Embryonic facial prominence (tissue), 1 donor: ENCODE data around the gene SYT7.

Experiments used
- DNase-seq: peaks from one replicate; pipeline ENCODE4 v3.0.0-alpha.2; 2016; ENCODE audit errors: extremely low spot score

Gene SYT7

DNA sequence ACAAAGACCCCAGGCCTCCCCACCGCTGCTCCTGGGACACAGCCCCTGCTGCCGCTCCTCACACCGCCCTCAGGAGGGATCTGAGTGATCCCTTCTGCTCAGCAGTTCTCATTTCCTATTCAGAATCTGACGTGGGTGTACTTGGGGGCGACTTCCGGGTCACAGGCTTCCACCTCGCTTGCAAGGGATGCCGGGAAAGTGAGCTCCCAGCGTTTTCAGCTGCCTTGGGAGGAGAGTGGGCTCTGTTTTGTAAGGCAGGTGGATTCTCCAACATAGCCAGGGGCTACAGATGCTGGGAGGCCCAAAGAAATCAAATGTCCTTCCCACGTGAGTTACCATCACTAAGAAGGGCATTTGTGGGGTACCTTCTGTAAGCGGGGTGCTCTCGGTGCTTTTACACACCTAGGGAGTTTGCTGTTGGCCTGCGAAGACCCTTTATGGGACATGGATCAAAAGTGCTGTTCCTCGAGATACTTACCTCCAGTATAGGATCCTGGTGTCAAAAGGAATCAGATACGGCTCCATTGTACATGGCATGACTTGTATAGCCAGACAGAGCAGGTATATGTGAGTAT, 82.0 kb downstream of the SYT7 start:
- no peak for DNase-seq

GRCh38 chr11:61497876-61498275, 83.0 kb downstream of the SYT7 start:
- no peak for DNase-seq

DNA sequence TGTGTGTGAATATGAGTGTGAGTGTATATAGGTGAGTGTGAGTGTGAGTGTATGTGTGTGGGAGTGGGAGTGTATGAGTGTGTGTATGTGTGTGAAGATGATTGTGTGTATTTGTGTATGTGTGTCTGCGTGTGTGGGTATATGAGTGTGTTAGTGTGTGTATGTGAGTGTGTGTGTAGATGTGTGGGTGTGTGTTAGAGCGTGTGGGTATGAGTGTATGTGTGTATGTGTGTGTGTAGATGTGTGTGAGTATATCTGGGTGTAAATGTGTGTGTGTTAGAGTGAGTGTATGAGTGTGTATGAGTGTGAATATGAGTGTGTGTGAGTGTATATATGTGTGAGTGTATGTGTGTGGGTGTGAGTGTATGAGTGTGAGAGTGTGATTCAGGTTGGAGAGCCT, 83.4 kb downstream of the SYT7 start:
- DNase-seq: no peak

DNA sequence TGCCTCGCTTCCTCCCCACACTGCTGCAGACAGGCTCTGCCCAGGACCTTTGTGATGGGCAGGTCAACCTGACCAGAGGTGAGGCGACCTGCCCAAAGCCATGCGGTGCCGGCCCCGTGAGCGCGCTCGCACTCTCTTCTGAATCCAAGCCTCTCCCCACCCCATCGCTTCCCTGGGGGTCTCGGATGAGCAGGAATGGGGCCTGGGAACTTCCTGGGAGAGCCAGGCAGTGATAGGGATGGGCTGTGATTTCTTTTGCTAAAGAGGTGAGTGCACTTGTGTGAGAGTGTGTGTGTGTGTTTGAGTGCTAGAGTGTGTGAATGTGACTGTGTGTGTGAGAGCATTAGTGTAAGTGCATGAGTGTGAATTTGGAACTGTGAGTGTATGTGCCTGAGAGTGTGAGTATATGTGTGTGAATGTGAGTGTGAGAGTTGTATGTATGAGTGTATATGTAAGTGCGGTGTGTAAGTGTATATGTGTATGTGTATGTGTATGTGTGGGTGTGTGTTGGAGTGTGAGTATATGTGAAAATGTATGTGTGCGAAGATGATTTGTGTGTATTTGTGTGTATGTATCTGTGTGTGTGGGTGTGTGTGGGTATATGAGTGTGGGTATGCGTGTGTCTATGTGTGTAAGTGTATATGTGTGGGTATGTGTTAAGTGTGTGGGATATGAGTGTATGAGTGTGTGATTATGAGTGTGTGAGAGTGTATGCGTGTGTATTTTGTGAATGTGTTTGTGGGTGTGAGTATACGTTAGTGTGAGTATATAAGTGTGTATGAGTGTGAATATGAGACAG, 84.1 kb downstream of the SYT7 start:
- no peak for DNase-seq

GRCh38 chr11:61495801-61496601, 84.9 kb downstream of the SYT7 start:
- no peak for DNase-seq

DNA sequence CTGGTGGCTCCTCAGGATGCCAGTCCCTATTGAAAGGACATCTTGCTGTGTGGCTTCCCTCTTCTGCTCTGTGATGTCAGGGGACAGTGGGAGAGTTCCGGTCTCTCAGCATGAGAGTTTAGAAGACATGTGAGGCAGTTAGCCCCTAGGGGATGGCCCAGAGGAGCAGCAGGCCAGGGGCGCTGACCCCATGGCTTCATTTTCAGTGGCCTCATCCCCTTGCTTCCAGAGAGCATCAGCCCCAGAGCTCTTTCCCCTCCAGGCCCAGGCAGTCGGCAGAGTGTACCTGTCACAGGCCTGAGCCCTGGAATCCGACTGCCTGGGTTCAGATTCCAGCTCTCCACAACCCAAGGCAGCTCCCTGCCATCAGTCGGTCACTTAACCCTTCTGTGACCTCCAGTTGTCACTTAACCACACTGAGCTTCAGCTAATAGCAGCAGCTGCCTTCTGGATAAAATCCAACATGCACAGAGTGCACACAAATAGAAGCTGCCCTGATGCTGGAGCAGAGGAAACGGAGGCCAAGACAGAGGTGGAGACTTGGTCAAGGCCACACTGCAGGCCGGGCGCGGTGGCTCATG, 86.4 kb downstream of the SYT7 start:
- no peak for DNase-seq

DNA sequence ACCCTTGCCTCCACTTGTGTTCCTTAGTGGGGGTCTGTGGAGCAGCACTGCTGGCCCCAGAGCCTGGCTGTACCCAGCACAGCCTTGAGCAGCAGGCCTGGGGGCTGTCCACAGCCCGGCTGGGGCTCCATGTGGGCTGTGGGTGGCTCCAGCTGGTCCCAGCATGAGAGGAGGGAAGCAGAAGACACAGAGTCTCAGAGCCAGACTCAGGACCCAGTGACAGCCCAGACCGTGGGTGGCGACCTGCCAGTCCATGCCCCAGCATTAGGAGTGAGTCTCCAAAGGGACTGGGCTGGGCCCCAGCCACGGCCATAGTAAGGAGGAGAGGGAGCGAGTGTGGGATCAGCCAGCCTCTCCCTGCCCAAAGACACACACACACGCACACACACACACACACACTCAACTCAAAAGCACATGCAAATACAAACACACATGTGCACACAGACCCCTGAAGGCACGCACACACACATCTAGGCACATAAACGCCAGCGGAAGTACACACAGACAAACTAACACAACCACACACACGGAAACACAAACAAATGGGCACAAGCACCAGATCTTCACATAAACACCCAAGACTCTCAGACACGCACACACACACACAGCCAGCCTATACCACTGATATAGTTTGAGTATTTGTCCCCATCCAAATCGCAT, 89.0 kb downstream of the SYT7 start:
- DNase-seq: no peak

GRCh38 chr11:61489833-61490721, 90.8 kb downstream of the SYT7 start:
- DNase-seq: no peak

GRCh38 chr11:61488651-61489291, 92.1 kb downstream of the SYT7 start:
- no peak for DNase-seq

DNA sequence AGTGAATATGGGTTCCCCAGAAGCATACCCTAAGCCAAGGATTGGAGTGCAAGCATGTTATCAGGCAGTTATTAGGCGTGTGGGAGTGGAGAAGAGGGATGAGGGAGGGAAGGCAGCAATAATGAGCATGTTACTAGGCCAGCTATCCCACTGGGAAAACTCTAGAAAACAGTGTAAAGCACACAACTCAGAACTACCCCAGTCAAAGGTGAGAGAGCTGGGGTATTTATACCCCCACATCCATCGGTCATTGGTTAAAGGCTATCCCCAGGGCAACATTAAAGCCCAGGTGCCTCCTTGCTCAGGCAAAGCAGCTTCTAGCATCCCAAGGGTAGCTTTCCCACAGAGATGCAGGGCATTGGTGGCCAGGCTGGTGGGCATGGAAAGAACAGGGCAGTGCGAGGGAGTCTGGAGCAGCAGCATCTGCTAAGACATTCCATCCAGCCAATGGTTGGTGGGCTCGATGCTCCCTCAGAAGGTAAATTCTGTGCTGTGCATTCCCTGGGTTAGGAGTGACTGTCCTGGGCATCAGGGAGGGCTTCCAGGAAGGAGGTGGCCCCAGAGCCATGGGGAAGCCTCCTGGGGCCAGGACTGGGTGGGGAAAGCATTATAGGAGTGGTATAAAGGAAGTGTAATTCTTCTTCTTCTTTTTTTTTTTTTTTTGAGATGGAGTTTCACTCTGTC, 93.4 kb downstream of the SYT7 start:
- DNase-seq: no peak

DNA sequence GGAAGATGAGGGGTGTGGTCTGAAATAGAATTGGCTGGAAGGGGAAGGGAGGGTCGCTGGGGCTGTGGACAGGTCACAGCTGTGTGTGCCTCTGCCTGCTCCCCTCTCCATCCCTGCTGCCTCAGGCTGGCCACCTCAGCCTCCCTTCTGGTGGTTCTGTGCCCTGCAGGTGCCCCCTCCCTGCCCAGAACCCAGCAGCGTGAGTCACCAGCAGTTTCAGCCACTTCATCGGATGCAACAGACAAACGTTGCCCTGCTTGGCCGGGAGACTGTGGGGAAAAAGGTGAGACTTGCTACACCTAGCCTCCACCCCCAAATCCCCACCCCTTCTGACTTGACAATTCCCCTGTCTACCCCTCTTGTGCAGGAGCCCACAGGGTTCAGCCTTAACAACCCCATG, 94.1 kb downstream of the SYT7 start:
- no peak for DNase-seq

- no peak for DNase-seq
These were observed 94.8 kb downstream of the SYT7 start for GRCh38 chr11:61486011-61486620.

GRCh38 chr11:61485080-61485479, 95.8 kb downstream of the SYT7 start:
- no peak for DNase-seq

GRCh38 chr11:61484541-61484940, 96.3 kb downstream of the SYT7 start:
- no peak for DNase-seq

GRCh38 chr11:61482513-61482912, 98.4 kb downstream of the SYT7 start:
- no peak for DNase-seq

DNA sequence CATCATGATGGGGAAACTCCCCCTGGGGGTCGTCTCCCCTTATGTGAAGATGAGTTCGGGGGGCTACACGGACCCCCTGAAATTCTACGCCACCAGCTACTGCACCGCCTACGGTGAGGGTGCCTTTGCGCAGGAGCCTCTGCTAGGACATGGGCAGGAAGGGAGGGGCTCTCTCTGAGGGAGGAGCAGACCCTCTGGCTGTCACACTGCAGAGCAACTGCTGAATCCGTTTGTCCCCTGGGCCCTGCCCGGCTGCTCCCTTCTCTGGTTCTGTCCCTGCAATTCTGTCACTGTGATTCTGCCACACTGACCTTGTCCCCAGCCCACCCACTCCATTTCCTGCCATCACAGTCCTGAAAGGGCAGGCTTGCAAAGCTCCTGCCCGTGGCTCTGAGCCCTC, 99.1 kb downstream of the SYT7 start:
- no peak for DNase-seq

GRCh38 chr11:61480994-61481335, 99.9 kb downstream of the SYT7 start:
- DNase-seq: no peak

- no peak for DNase-seq
These were observed 100.4 kb downstream of the SYT7 start for GRCh38 chr11:61480261-61480993.
